Rectal smooth muscle tissue (tissue), 1 donor: ENCODE measurements around the gene HOXA10.

ENCODE experiments used
- H3K27ac ChIP-seq: one replicate; pipeline ENCODE4 v1.7.0; 2013; ENCODE audit warnings: low read depth, low read length, inconsistent platforms
- H3K27me3 ChIP-seq: one replicate; pipeline ENCODE4 v1.7.0; 2013; ENCODE audit warnings: low read length; ENCODE audit not compliant: control insufficient read depth, insufficient read depth
- H3K36me3 ChIP-seq: one replicate; pipeline ENCODE4 v1.7.0; 2013; ENCODE audit warnings: low read length; ENCODE audit not compliant: control insufficient read depth, insufficient read depth
- H3K4me1 ChIP-seq: one replicate; pipeline ENCODE4 v1.7.0; 2013; ENCODE audit warnings: low read length; ENCODE audit not compliant: control insufficient read depth, insufficient read depth
- H3K4me3 ChIP-seq: one replicate; pipeline ENCODE4 v1.7.0; 2013; ENCODE audit warnings: low read length
- H3K9ac ChIP-seq: one replicate; pipeline ENCODE4 v1.7.0; 2013; ENCODE audit warnings: low read length

The HOXA10 gene

DNA sequence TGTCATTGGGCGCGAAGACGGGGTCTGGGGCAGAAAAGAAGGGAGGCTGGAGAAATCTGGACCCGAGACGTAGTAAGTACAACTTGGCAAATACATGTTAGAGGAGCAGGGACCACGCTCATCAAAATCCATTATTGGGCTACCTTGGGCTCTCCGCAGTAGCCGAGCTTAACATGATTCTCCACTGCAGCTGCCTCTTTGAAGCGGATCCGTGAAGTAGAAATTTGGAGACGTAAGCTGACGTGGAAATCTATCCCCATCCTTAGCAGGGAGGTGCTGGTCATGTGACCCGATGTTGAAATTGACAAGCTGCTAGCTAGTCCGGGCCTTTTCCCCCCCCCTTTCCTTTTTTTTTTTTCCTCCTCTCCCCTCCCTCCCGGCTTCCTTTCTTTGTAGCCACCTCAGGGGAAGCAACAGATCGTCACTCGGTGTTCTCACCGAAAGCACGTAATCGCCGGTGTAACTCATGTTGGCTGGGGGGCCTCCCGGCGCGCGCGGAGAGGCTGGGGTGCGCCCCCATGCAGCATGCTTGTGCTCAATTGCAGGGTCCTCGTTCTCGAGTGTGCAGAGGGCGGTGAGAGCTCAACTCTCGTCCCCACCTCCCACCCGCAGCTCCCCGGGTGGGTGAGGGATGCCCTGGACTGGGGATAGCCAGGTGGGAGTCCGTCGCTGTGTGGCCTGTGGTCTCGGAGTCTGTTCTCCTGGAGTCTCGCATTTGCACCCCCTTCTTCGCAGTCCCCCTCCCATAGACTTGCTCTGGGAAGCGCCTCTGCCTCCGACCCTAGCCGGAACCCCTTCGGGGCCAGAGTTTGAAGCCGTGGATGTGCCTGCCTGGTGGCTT, 11.1 kb upstream of the HOXA10 start, which contains the start of gene HOXA11:
Gene HOXA11 (minus strand): TSS at position 220 of the 841 bp plus-strand sequence. CDS start 88 bp downstream, at position 132.
- peak within 1 kb of the TSS; percentile 67 for H3K9ac ChIP-seq
- H3K4me3 ChIP-seq: peak within 1 kb of the TSS; percentile 72
- H3K4me1 ChIP-seq: peaks cover 22% of the 10 kb centered on the region
- peaks cover 3% of the 10 kb centered on the region for H3K27me3 ChIP-seq
- H3K36me3 ChIP-seq: no peaks in the 10 kb centered on the region
- H3K27ac ChIP-seq: peak within 1 kb of the TSS; percentile 96

GRCh38 chr7:27184337-27185012, 10.4 kb upstream of the HOXA10 start:
- Histone ChIP-seq H3K4me1 (peaks cover 16% of the 10 kb centered on the region), H3K36me3 (no peaks in the 10 kb centered on the region), H3K27ac (peak overlapping the region; percentile 96), H3K27me3 (peaks cover 5% of the 10 kb centered on the region), H3K9ac (peak overlapping the region; percentile 67), H3K4me3 (peak overlapping the region; percentile 72)

GRCh38 chr7:27183682-27184336, 9.7 kb upstream of the HOXA10 start:
- Histone ChIP-seq H3K4me3 (peak overlapping the region; percentile 72), H3K27me3 (peaks cover 6% of the 10 kb centered on the region), H3K4me1 (peaks cover 14% of the 10 kb centered on the region), H3K9ac (peak overlapping the region; percentile 7), H3K36me3 (no peaks in the 10 kb centered on the region), H3K27ac (peak overlapping the region; percentile 96)

DNA sequence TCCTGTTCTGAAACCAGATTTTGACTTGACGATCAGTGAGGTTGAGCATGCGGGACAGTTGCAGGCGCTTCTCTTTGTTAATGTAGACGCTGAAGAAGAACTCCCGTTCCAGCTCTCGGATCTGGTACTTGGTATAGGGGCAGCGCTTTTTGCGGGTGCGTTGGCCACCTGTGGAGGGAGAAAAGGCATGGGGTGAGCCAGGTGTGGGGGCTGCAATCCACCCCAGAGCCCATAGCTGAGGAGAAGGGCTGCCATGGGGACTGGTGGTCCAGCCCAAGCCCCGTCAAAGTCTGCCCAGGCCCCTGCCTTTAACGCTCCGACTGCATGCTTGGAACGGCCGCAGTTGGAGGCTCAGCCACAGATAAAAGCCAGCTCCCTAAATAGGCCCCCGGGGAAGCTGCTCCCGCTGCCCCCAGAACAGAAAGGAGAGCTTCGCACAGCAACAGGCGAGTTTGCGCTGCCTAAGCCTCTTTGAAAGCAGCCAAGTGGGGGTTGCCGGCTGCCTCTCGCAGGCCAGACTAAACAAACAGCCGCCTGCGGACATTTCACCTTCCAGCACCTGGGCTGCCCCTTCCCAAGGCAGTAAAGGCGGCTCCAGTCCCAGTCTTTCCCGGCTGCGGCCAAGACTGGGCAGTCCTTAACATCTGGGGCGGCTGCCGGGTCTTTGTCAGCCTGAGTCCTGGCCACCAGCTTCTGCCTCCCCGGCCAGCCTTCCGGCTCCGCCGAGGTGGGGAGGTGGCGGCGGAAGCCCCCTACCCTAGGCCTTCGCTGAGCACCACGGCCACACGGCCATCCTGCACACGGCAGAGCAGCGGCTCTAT, 9.0 kb upstream of the HOXA10 start:
- H3K9ac ChIP-seq: peak overlapping the region; percentile 7
- H3K36me3 ChIP-seq: no peaks in the 10 kb centered on the region
- H3K27ac ChIP-seq: peak overlapping the region; percentile 96
- H3K4me1 ChIP-seq: peaks cover 14% of the 10 kb centered on the region
- peaks cover 6% of the 10 kb centered on the region for H3K27me3 ChIP-seq
- peak overlapping the region; percentile 72 for H3K4me3 ChIP-seq

DNA sequence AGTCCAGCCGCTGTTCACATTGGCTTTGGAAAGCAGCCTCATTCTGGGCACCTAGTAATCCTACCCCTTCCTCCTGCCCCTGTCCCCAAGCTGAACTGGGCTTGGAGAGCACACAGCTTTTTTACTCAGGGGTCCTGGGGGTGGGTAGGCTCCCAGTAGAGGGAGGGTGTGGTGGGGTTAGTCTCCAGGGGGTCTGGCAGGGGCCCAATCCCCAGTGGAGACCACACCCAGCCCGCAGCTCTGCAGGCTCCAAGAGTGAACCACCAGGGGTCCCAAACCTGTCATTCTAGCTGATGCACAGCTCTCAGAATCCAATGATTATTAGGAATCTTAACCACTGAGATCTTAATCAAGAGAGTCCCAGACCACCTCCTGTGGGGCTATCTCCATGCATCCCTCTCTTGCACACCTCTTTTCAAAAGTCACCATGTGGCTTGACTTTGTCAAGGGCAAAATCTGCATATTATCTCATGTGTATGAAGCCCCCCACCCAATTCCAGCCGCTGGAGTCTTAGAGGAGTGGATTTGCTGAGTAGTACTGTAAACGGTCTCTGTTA, 8.2 kb upstream of the HOXA10 start:
- Histone ChIP-seq H3K27ac (peak overlapping the region; percentile 96), H3K27me3 (peaks cover 6% of the 10 kb centered on the region), H3K4me1 (peaks cover 14% of the 10 kb centered on the region), H3K36me3 (no peaks in the 10 kb centered on the region), H3K4me3 (peak overlapping the region; percentile 72), H3K9ac (no peak overlapping the region)

GRCh38 chr7:27181795-27182275, 7.7 kb upstream of the HOXA10 start:
- no peaks in the 10 kb centered on the region for H3K36me3 ChIP-seq
- H3K4me3 ChIP-seq: peak overlapping the region; percentile 17
- H3K27ac ChIP-seq: peak overlapping the region; percentile 96
- H3K4me1 ChIP-seq: peaks cover 14% of the 10 kb centered on the region
- no peak overlapping the region for H3K9ac ChIP-seq
- peaks cover 6% of the 10 kb centered on the region for H3K27me3 ChIP-seq

- Histone ChIP-seq H3K27ac (peak overlapping the region; percentile 96), H3K9ac (no peak overlapping the region), H3K27me3 (peaks cover 8% of the 10 kb centered on the region), H3K4me1 (peaks cover 14% of the 10 kb centered on the region), H3K36me3 (no peaks in the 10 kb centered on the region), H3K4me3 (peak overlapping the region; percentile 44)
These were observed 6.6 kb upstream of the HOXA10 start for GRCh38 chr7:27180431-27181420.

DNA sequence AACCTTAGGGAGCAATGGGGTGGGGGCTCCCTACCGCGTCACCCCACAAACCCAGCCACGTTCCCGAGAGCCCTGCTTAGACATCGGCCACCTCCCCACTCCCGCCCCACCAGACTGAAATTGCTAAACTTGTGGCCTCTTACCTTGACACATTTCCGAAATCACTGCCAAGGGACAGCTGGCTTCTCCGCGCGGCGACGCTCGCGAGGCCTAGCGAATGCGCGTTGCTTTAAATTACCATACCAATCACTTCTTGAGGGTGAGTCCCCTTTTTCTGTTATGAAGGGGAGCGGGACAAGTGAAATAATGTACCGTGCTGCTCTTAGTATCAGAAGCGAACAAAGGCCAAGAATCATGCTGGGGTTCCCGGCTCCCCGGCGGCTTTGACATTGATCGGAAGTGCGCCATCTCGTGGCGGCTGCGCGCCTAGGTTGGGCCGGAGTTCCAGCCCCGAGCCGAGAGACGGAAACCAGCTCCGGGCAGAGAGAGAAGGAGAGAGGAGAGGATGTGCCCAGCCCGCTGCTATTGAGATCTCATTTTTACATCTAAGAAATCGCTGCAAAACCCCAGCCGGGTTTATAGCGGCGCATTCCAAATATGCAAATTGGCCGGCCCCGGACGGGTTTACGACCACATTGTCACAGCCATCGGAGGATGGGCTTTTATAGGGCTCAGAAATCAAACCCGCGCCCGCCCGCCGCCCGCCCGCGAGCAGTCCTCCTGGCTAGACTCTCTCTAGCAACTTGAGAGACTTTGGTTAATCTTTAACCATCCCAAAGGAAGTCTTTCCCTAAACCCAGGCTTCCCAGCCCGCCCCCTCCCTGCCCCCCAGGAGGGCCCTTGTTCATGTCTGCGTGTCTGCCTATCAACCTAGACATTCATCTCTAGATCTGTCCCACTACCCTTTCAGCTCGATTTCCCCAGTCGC, 5.6 kb upstream of the HOXA10 start:
- H3K4me3 ChIP-seq: peak overlapping the region; percentile 78
- H3K36me3 ChIP-seq: no peaks in the 10 kb centered on the region
- H3K27me3 ChIP-seq: peaks cover 8% of the 10 kb centered on the region
- peak overlapping the region; percentile 76 for H3K9ac ChIP-seq
- peak overlapping the region; percentile 96 for H3K27ac ChIP-seq
- peaks cover 18% of the 10 kb centered on the region for H3K4me1 ChIP-seq

- Histone ChIP-seq H3K36me3 (no peaks in the 10 kb centered on the region), H3K27me3 (peaks cover 5% of the 10 kb centered on the region), H3K4me1 (peaks cover 19% of the 10 kb centered on the region), H3K27ac (peak overlapping the region; percentile 96), H3K4me3 (peak overlapping the region; percentile 78), H3K9ac (peak overlapping the region; percentile 76)
These were observed 4.9 kb upstream of the HOXA10 start for GRCh38 chr7:27179030-27179429.

GRCh38 chr7:27178366-27178765, 4.2 kb upstream of the HOXA10 start:
- peaks cover 19% of the 10 kb centered on the region for H3K4me1 ChIP-seq
- peak overlapping the region; percentile 96 for H3K27ac ChIP-seq
- peak overlapping the region; percentile 78 for H3K4me3 ChIP-seq

More at GRCh38 chr7:27178366-27178765, 4.2 kb upstream of the HOXA10 start:
- H3K36me3 ChIP-seq: no peaks in the 10 kb centered on the region
- peak overlapping the region; percentile 76 for H3K9ac ChIP-seq
- peaks cover 5% of the 10 kb centered on the region for H3K27me3 ChIP-seq
